ENCODE measurements around the gene BNIP3. TPM values are rescaled to one million over a fixed set of nuclear protein-coding genes. Genes with fewer than 3 reads are reported as not detected.

Gene BNIP3
- total RNA-seq, 1 experiment from 2014 or later: 57.1 TPM

- no peak overlapping the region for H3K23ac ChIP-seq (ENCODE audit: insufficient read length, low read depth, low read length)
- H3K79me2 ChIP-seq (ENCODE audit: insufficient read depth, low read length): no peaks in the 10 kb centered on the region
- no peak overlapping the region for H2BK120ac ChIP-seq (ENCODE audit: low read depth, low read length, poor library complexity, severe bottlenecking)
- H3K27me3 ChIP-seq (ENCODE audit: insufficient read depth, low read length): no peaks in the 10 kb centered on the region
- no peak overlapping the region for H3K4me3 Mint-ChIP-seq
- peaks cover 54 to 80% (median 78%) of the 10 kb centered on the region in 3 experiments; a peak in 6 of 7 replicates for H3K36me3 Mint-ChIP-seq (ENCODE audit: insufficient read depth in 1 of 3, low read depth in 3 of 3)
- H2BK20ac ChIP-seq (ENCODE audit: low read depth, low read length, poor library complexity, severe bottlenecking): no peak overlapping the region
- no peaks in the 10 kb centered on the region for H3K9me3 ChIP-seq (ENCODE audit: control insufficient read depth, low read depth, low read length)
- TF ChIP-seq, protein P1, sequence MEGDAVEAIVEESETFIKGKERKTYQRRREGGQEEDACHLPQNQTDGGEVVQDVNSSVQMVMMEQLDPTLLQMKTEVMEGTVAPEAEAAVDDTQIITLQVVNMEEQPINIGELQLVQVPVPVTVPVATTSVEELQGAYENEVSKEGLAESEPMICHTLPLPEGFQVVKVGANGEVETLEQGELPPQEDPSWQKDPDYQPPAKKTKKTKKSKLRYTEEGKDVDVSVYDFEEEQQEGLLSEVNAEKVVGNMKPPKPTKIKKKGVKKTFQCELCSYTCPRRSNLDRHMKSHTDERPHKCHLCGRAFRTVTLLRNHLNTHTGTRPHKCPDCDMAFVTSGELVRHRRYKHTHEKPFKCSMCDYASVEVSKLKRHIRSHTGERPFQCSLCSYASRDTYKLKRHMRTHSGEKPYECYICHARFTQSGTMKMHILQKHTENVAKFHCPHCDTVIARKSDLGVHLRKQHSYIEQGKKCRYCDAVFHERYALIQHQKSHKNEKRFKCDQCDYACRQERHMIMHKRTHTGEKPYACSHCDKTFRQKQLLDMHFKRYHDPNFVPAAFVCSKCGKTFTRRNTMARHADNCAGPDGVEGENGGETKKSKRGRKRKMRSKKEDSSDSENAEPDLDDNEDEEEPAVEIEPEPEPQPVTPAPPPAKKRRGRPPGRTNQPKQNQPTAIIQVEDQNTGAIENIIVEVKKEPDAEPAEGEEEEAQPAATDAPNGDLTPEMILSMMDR (conservative IDR thresholded peaks at IDR 0.05): no peak
- H4K8ac ChIP-seq (replicated peaks; ENCODE audit: insufficient read length, low read depth, low read length): no peak overlapping the region
- H3K27ac Mint-ChIP-seq: peak overlapping the region in 1 of 3 experiments; percentile 40; a peak in 2 of 7 replicates
- no peak overlapping the region for H3T11ph ChIP-seq (ENCODE audit: low read length)
- H4K5ac ChIP-seq (ENCODE audit: insufficient read length, low read depth, low read length): no peak overlapping the region
- H4K20me1 ChIP-seq (ENCODE audit: control insufficient read depth, insufficient read depth, insufficient read length): no peaks in the 10 kb centered on the region
- H2BK15ac ChIP-seq (ENCODE audit: low read depth, low read length): no peak overlapping the region
- H3K4me1 ChIP-seq (ENCODE audit: insufficient read depth, low read length): no peaks in the 10 kb centered on the region
- H3K14ac ChIP-seq (ENCODE audit: insufficient read depth, low read length): no peak overlapping the region
- no peak overlapping the region for H2BK12ac ChIP-seq (ENCODE audit: insufficient read length, low read depth, low read length)
- no peaks in the 10 kb centered on the region for H3K27me3 Mint-ChIP-seq (ENCODE audit: low read depth)
- H3K27ac ChIP-seq (ENCODE audit: insufficient read length, low read depth, low read length): no peak overlapping the region
- no peak for DNase-seq
- no peak overlapping the region for H3K56ac ChIP-seq (ENCODE audit: insufficient read length, low read depth, low read length)
- H3K9me3 Mint-ChIP-seq: no peaks in the 10 kb centered on the region
- H3K79me1 ChIP-seq (ENCODE audit: insufficient read depth, low read depth, low read length, poor library complexity, severe bottlenecking): no peaks in the 10 kb centered on the region
- no peak overlapping the region for H3K4me2 ChIP-seq (ENCODE audit: insufficient read depth, insufficient read length, low read length)
- H3K4ac ChIP-seq (ENCODE audit: low read depth, low read length): no peak overlapping the region
- H2AK5ac ChIP-seq (ENCODE audit: insufficient read length, low read length): no peak overlapping the region
- peaks cover 0 to 5% of the 10 kb centered on the region in 2 experiments; a peak in 3 of 4 replicates for H3K4me1 Mint-ChIP-seq
- WGBS (ENCODE audit: extremely low coverage, insufficient read length, low lambda C conversion rate): no CpG with 5 or more reads among the region's 14 CpGs
- no peak overlapping the region for H2BK5ac ChIP-seq (ENCODE audit: insufficient read length, low read length)
- H3K9ac ChIP-seq (ENCODE audit: extremely low read depth, insufficient read length, low read length): no peak overlapping the region
- no peaks in the 10 kb centered on the region for H3K23me2 ChIP-seq (ENCODE audit: insufficient read length, low read depth, low read length, poor library complexity, severe bottlenecking)
- H4K91ac ChIP-seq (ENCODE audit: insufficient read length, low read depth, low read length): no peak overlapping the region
- H3K18ac ChIP-seq (ENCODE audit: insufficient read length, low read depth, low read length): no peak overlapping the region
- no peak overlapping the region for H2AFZ ChIP-seq (ENCODE audit: low read length)
These were observed 35.4 kb downstream of the BNIP3 start for GRCh38 chr10:131946321-131946751.
